Common myeloid progenitor, CD34-positive (primary cell): ENCODE data around the gene TNFSF12.

ENCODE experiments used
- CTCF ChIA-PET: fragments of 350-600 bp; sonication (Branson Sonifier 250); formaldehyde crosslinking; loops from one replicate; lab custom pipeline; 2021; ENCODE audit warnings: antibody characterized with exemption; lab: Charles Lee
- POLR2A ChIA-PET: fragments of 350-600 bp; sonication (Branson Sonifier 250); formaldehyde crosslinking; loops from one replicate; lab custom pipeline; 2021; ENCODE audit warnings: antibody characterized with exemption; lab: Charles Lee
- DNase-seq, 3 donors: peaks; one replicate each; pipeline versions ENCODE4 v3.0.0 to v3.0.0-alpha.2; 2013
- H3K27ac ChIP-seq, 2 experiments: 1 replicate in 1 of 2; 2 replicates in 1 of 2; pipeline ENCODE4 v1.7.0; 2013; ENCODE audit warnings: inconsistent platforms in 2 of 2, low read length in 2 of 2, mild to moderate bottlenecking in 2 of 2, low read depth in 1 of 2, moderate library complexity in 1 of 2; ENCODE audit not compliant: severe bottlenecking in 2 of 2, insufficient read depth in 1 of 2, poor library complexity in 1 of 2
- H3K27me3 ChIP-seq, 5 experiments: replicated peaks in 2 of 5; 1 replicate in 3 of 5; 2 replicates in 2 of 5; pipeline versions ENCODE4 v1.6.1 to v1.7.0; 2013; ENCODE audit warnings: low read length in 4 of 5, mild to moderate bottlenecking in 2 of 5, moderate library complexity in 2 of 5, inconsistent platforms in 1 of 5; ENCODE audit not compliant: insufficient read depth in 5 of 5, control insufficient read depth in 4 of 5
- H3K36me3 ChIP-seq, 4 experiments: 1 replicate in 2 of 4; 2 replicates in 2 of 4; pipeline versions ENCODE4 v1.6.1 to v1.7.0; 2013; ENCODE audit warnings: low read length in 3 of 4, control low read depth in 1 of 4, mild to moderate bottlenecking in 1 of 4; ENCODE audit not compliant: control insufficient read depth in 4 of 4, insufficient read depth in 4 of 4
- H3K4me1 ChIP-seq, 4 experiments: 1 replicate in 3 of 4; 2 replicates in 1 of 4; pipeline versions ENCODE4 v1.6.1 to v1.7.1; 2013; ENCODE audit warnings: low read length in 3 of 4, mild to moderate bottlenecking in 3 of 4, control low read depth in 1 of 4, inconsistent platforms in 1 of 4, moderate library complexity in 1 of 4; ENCODE audit not compliant: control insufficient read depth in 4 of 4, insufficient read depth in 4 of 4; ENCODE audit errors: control extremely low read depth in 1 of 4
- H3K4me3 ChIP-seq, 7 experiments: 1 replicate in 4 of 7; 2 replicates in 3 of 7; pipeline versions ENCODE4 v1.5.1 to v1.7.0; 2013; ENCODE audit warnings: mild to moderate bottlenecking in 7 of 7, low read length in 6 of 7, moderate library complexity in 6 of 7, inconsistent platforms in 2 of 7, low read depth in 2 of 7, control low read depth in 1 of 7; ENCODE audit not compliant: insufficient read depth in 4 of 7, control insufficient read depth in 1 of 7; ENCODE audit errors: extremely low read depth in 1 of 7
- H3K9me3 ChIP-seq, 5 experiments: 1 replicate in 4 of 5; 2 replicates in 1 of 5; pipeline versions ENCODE4 v1.6.1 to v1.7.1; 2013; ENCODE audit warnings: low read length in 4 of 5, mild to moderate bottlenecking in 2 of 5, inconsistent platforms in 1 of 5, low read depth in 1 of 5, moderate library complexity in 1 of 5; ENCODE audit not compliant: control insufficient read depth in 4 of 5, insufficient read depth in 2 of 5; ENCODE audit errors: control extremely low read depth in 1 of 5
- WGBS: methylation state at CpG from one replicate; pipeline ENCODE4 v1.1.5; 2013; ENCODE audit not compliant: insufficient coverage; 5-methylcytosine and 5-hydroxymethylcytosine counted together

TNFSF12 gene

GRCh38 chr17:7508145-7508544, 40.7 kb upstream of the TNFSF12 start:
- CTCF ChIA-PET: interaction anchor here (0.6 to 18.4 kb wide), 6 partner anchors 8 to 153 kb away, joined by 3 to 515 read pairs (median 4); partner anchors contain the start of genes SENP3, TMEM95, TNFSF12 and TNFSF13
- POLR2A ChIA-PET: interaction anchor here (0.8 to 1.9 kb wide), 2 partner anchors 51 to 52 kb away, joined by 3 to 4 read pairs; partner anchors contain the start of gene TNFSF13
- Histone ChIP-seq H3K27ac (no peak overlapping the region), H3K36me3 (peaks cover 26 to 90% (median 69%) of the 10 kb centered on the region in 4 experiments), H3K27me3 (no peaks in the 10 kb centered on the region), H3K9me3 (no peaks in the 10 kb centered on the region), H3K4me1 (no peaks in the 10 kb centered on the region), H3K4me3 (no peak overlapping the region)
- 98% methylated on average over 10 of the region's 11 CpGs for WGBS
- DNase-seq: no peak

GRCh38 chr17:7508846-7509245, 40.0 kb upstream of the TNFSF12 start:
- H3K36me3 ChIP-seq: peaks cover 23 to 90% (median 67%) of the 10 kb centered on the region in 4 experiments
- POLR2A ChIA-PET: interaction anchor here (1.9 kb wide), 1 partner anchor 52 kb away, joined by 4 read pairs; no protein-coding TSS in a partner anchor
- no peaks in the 10 kb centered on the region for H3K4me1 ChIP-seq
- H3K27ac ChIP-seq: no peak overlapping the region
- H3K27me3 ChIP-seq: no peaks in the 10 kb centered on the region
- 100% methylated on average over 6 of the region's 9 CpGs for WGBS
- DNase-seq: no peak
- H3K9me3 ChIP-seq: no peaks in the 10 kb centered on the region
- CTCF ChIA-PET: interaction anchor here (0.6 to 18.4 kb wide), 5 partner anchors 10 to 154 kb away, joined by 3 to 515 read pairs (median 5); partner anchors contain the start of genes SENP3, TMEM95, TNFSF12 and TNFSF13
- no peak overlapping the region for H3K4me3 ChIP-seq

- POLR2A ChIA-PET: no interaction called here
- H3K27ac ChIP-seq: no peak overlapping the region
- H3K27me3 ChIP-seq: no peaks in the 10 kb centered on the region
- no peaks in the 10 kb centered on the region for H3K9me3 ChIP-seq
- H3K4me1 ChIP-seq: no peaks in the 10 kb centered on the region
- no peak for DNase-seq
- CTCF ChIA-PET: interaction anchor here (1.6 to 18.4 kb wide), 2 partner anchors 8 to 43 kb away, joined by 5 to 515 read pairs; partner anchors contain the start of genes SENP3, TNFSF12 and TNFSF13
- no peak overlapping the region for H3K4me3 ChIP-seq
- 92% methylated on average over 4 of the region's 5 CpGs for WGBS
- peaks cover 21 to 89% (median 70%) of the 10 kb centered on the region in 4 experiments for H3K36me3 ChIP-seq
Observed at GRCh38 chr17:7509937-7510336, 38.9 kb upstream of the TNFSF12 start.

GRCh38 chr17:7511108-7511507, 37.8 kb upstream of the TNFSF12 start:
- ChIA-PET POLR2A (interaction anchor here (0.6 to 1.2 kb wide), 2 partner anchors 25 to 49 kb away, joined by 4 read pairs; no protein-coding TSS in a partner anchor), CTCF (interaction anchor here (18.4 kb wide), 1 partner anchor 42 kb away, joined by 515 read pairs; the partner anchor contains the start of genes SENP3, TNFSF12 and TNFSF13)
- no peak overlapping the region for H3K27ac ChIP-seq
- 86% methylated on average over 8 of the region's 10 CpGs for WGBS
- H3K9me3 ChIP-seq: no peaks in the 10 kb centered on the region
- no peaks in the 10 kb centered on the region for H3K27me3 ChIP-seq
- peaks cover 0 to 3% (median 0%) of the 10 kb centered on the region in 4 experiments for H3K4me1 ChIP-seq
- DNase-seq: no peak
- no peak overlapping the region for H3K4me3 ChIP-seq
- H3K36me3 ChIP-seq: peaks cover 20 to 81% (median 67%) of the 10 kb centered on the region in 4 experiments

GRCh38 chr17:7512105-7512504, 36.8 kb upstream of the TNFSF12 start:
- DNase-seq: no peak
- Histone ChIP-seq H3K9me3 (no peaks in the 10 kb centered on the region), H3K4me1 (peaks cover 0 to 4% (median 0%) of the 10 kb centered on the region in 4 experiments), H3K4me3 (no peak overlapping the region), H3K27me3 (no peaks in the 10 kb centered on the region), H3K36me3 (peaks cover 16 to 73% (median 57%) of the 10 kb centered on the region in 4 experiments), H3K27ac (no peak overlapping the region)
- POLR2A ChIA-PET: interaction anchor here (1.2 kb wide), 1 partner anchor 48 kb away, joined by 4 read pairs; no protein-coding TSS in a partner anchor
- WGBS: 90% methylated on average over 13 of the region's 15 CpGs
- CTCF ChIA-PET: interaction anchor here (2.3 to 18.4 kb wide), 4 partner anchors 13 to 73 kb away, joined by 5 to 515 read pairs (median 19); partner anchors contain the start of genes MPDU1, SENP3, TNFSF12 and TNFSF13

DNA sequence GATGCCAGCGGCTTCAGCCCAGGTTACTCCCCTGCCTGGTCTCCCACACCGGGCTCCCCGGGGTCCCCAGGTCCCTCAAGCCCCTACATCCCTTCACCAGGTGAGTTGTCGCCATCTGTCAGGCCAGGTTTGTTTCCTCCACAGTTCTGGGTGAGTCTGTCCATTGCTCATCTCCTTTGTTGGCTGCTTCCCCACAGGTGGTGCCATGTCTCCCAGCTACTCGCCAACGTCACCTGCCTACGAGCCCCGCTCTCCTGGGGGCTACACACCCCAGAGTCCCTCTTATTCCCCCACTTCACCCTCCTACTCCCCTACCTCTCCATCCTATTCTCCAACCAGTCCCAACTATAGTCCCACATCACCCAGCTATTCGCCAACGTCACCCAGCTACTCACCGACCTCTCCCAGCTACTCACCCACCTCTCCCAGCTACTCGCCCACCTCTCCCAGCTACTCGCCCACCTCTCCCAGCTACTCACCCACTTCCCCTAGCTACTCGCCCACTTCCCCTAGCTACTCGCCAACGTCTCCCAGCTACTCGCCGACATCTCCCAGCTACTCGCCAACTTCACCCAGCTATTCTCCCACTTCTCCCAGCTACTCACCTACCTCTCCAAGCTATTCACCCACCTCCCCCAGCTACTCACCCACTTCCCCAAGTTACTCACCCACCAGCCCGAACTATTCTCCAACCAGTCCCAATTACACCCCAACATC, 35.9 kb upstream of the TNFSF12 start:
- ChIA-PET CTCF (interaction anchor here (0.8 to 18.4 kb wide), 14 partner anchors 8 to 157 kb away, joined by 3 to 515 read pairs (median 10); partner anchors contain the start of genes MPDU1, SENP3, SOX15 and TMEM102), POLR2A (interaction anchor here (4.2 kb wide), 1 partner anchor 47 kb away, joined by 45 read pairs; the partner anchor contains the start of genes SENP3 and TNFSF13)
- Histone ChIP-seq H3K4me3 (no peak overlapping the region), H3K9me3 (no peaks in the 10 kb centered on the region), H3K27me3 (no peaks in the 10 kb centered on the region), H3K4me1 (peaks cover 0 to 4% (median 0%) of the 10 kb centered on the region in 4 experiments), H3K27ac (no peak overlapping the region), H3K36me3 (peaks cover 14 to 65% (median 52%) of the 10 kb centered on the region in 4 experiments)
- WGBS: 95% methylated on average over 18 of the region's 20 CpGs
- DNase-seq: no peak
